AG04450 (cell line): ENCODE results near the gene CADPS2. TPM values are rescaled to one million over a fixed set of nuclear protein-coding genes. Genes with fewer than 3 reads are reported as not detected.

Source experiments
- CTCF ChIA-PET: fragments of 300-600, 350-600 bp; formaldehyde crosslinking; extraction: SDS; loops from one replicate; lab custom pipeline; 2022; ENCODE audit warnings: antibody characterized with exemption, inconsistent platforms; lab: Charles Lee
- POLR2A ChIA-PET: fragments of 350-600 bp; formaldehyde crosslinking; extraction: SDS; loops from one replicate; lab custom pipeline; 2021; ENCODE audit warnings: antibody characterized with exemption, inconsistent platforms; lab: Yijun Ruan, JAX
- DNase-seq: peaks from one replicate; pipeline ENCODE4 v3.0.0-alpha.2; 2011; ENCODE audit warnings: low read depth, low spot score
- H3K27ac ChIP-seq: one replicate; pipeline ENCODE4 v1.5.1; 2012; ENCODE audit warnings: low read depth, low read length, control low read depth
- H3K27me3 ChIP-seq: one replicate; pipeline ENCODE4 v1.6.0; 2012; ENCODE audit warnings: low read length; ENCODE audit not compliant: control insufficient read depth, insufficient read depth
- H3K4me3 ChIP-seq: 2 replicates; pipeline ENCODE4 v1.5.1; 2011; ENCODE audit warnings: mild to moderate bottlenecking, low read depth, low read length, control low read depth
- H3K9me3 ChIP-seq: 2 replicates; pipeline ENCODE4 v1.5.1; 2012; ENCODE audit warnings: low read length; ENCODE audit not compliant: control insufficient read depth, insufficient read depth
- CTCF ChIP-seq: IDR thresholded peaks from 2 replicates; pipeline ENCODE4 v1.5.1; 2011; ENCODE audit warnings: low read depth, low read length, control low read depth, inconsistent platforms
- polyA plus RNA-seq: library from polyadenylated mRNA; depleted of rRNA; stranded (reverse); fragments of >200 nt; gene quantifications from 2 replicates; pipeline ENCODE4 v1.2.3, GENCODE V29; 2011

CADPS2 gene
- polyA plus RNA-seq, 1 experiment = 0.41 TPM

GRCh38 chr7:122300211-122300932, 585.9 kb downstream of the CADPS2 start:
- POLR2A ChIA-PET = no interaction called here
- Histone ChIP-seq H3K9me3 (peaks cover 2% of the 10 kb centered on the region; the same call in 1 of the 2 replicates), H3K27ac (no peak overlapping the region), H3K4me3 (no peak overlapping the region), H3K27me3 (peaks cover 47% of the 10 kb centered on the region)
- no peak for DNase-seq
- CTCF ChIA-PET = no interaction called here
- no peak for TF ChIP-seq CTCF

DNA sequence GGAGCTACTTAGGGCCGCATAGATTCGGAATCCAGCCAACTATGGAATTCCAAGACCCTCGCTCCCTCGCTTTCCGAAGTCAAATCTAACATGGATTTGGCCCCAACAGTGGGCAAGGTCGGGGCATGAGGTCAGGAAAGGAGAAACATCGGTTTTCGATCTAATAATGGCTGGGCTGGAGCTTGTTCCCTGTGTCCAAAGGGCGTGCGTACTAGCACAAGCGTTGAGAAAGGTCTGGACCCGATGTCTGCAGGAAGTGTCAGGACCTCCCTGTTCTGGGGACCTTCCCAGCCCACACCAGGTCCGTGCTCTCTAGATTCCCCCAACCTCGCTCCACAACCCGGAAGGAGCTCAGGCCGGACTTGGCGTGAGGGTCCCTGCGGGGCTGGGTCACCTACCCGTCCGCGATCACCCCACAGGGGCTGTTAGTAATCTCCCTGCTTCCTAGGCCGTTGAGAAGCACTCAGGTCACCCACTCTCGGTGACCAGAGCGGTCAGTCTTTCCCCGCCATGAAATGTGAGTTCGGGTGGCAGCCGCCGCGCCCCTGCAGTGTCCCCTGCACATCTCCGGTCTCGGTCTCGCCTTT, 586.5 kb downstream of the CADPS2 start:
- H3K4me3 ChIP-seq = no peak overlapping the region
- no peak for DNase-seq
- peaks cover 2% of the 10 kb centered on the region; the same call in 1 of the 2 replicates for H3K9me3 ChIP-seq
- POLR2A ChIA-PET = no interaction called here
- peaks cover 42% of the 10 kb centered on the region for H3K27me3 ChIP-seq
- H3K27ac ChIP-seq = no peak overlapping the region
- CTCF ChIA-PET = no interaction called here
- TF ChIP-seq CTCF = no peak

GRCh38 chr7:122298618-122299017, 587.6 kb downstream of the CADPS2 start:
- ChIA-PET CTCF (no interaction called here), POLR2A (no interaction called here)
- Histone ChIP-seq H3K27me3 (peaks cover 31% of the 10 kb centered on the region), H3K27ac (no peak overlapping the region), H3K4me3 (no peak overlapping the region), H3K9me3 (peaks cover 2% of the 10 kb centered on the region; the same call in 1 of the 2 replicates)
- no peak for DNase-seq
- TF ChIP-seq CTCF = no peak

GRCh38 chr7:122298131-122298530, 588.1 kb downstream of the CADPS2 start:
- ChIA-PET POLR2A (no interaction called here), CTCF (no interaction called here)
- Histone ChIP-seq H3K4me3 (no peak overlapping the region), H3K9me3 (peaks cover 2% of the 10 kb centered on the region; the same call in 1 of the 2 replicates), H3K27me3 (peaks cover 29% of the 10 kb centered on the region), H3K27ac (no peak overlapping the region)
- TF ChIP-seq CTCF = no peak
- no peak for DNase-seq

GRCh38 chr7:122291189-122291588, 595.1 kb downstream of the CADPS2 start:
- no peak for DNase-seq
- no peak for TF ChIP-seq CTCF

More at GRCh38 chr7:122291189-122291588, 595.1 kb downstream of the CADPS2 start:
- Histone ChIP-seq H3K9me3 (no peaks in the 10 kb centered on the region), H3K27ac (no peak overlapping the region), H3K27me3 (no peaks in the 10 kb centered on the region), H3K4me3 (no peak overlapping the region)
- POLR2A ChIA-PET = no interaction called here
- CTCF ChIA-PET = no interaction called here
